Parathyroid adenoma (tissue), 2 donors: ENCODE results near the gene KCNJ6.

Experiments used
- H2AFZ ChIP-seq: fragments of 300-600 bp; sonication (generic); one replicate; pipeline ENCODE4 v1.7.0; 2017; ENCODE audit warnings: antibody characterized with exemption, mild to moderate bottlenecking
- H3K27ac ChIP-seq: fragments of 300-600 bp; sonication (generic); one replicate; pipeline ENCODE4 v1.7.0; 2017
- H3K27me3 ChIP-seq: fragments of 300-600 bp; sonication (generic); one replicate; pipeline ENCODE4 v1.7.0; 2017; ENCODE audit warnings: low read length; ENCODE audit not compliant: control insufficient read depth, insufficient read depth
- H3K36me3 ChIP-seq: fragments of 300-600 bp; sonication (generic); one replicate; pipeline ENCODE4 v1.7.0; 2017; ENCODE audit warnings: low read length; ENCODE audit not compliant: control insufficient read depth, insufficient read depth
- H3K4me1 ChIP-seq: fragments of 300-600 bp; sonication (generic); one replicate; pipeline ENCODE4 v1.7.0; 2017; ENCODE audit warnings: control low read depth
- H3K4me2 ChIP-seq: fragments of 300-600 bp; sonication (generic); one replicate; pipeline ENCODE4 v1.7.0; 2017; ENCODE audit warnings: low read length
- H3K4me3 ChIP-seq: fragments of 300-600 bp; sonication (generic); one replicate; pipeline ENCODE4 v1.7.0; 2017; ENCODE audit warnings: low read depth, low read length
- H3K79me2 ChIP-seq: fragments of 300-600 bp; sonication (generic); one replicate; pipeline ENCODE4 v1.7.0; 2017; ENCODE audit warnings: control low read depth
- H3K9ac ChIP-seq: fragments of 300-600 bp; sonication (generic); one replicate; pipeline ENCODE4 v1.7.0; 2017; ENCODE audit warnings: mild to moderate bottlenecking
- H3K9me3 ChIP-seq: fragments of 300-600 bp; sonication (generic); one replicate; pipeline ENCODE4 v1.7.0; 2017; ENCODE audit warnings: low read length; ENCODE audit not compliant: control insufficient read depth
- CTCF ChIP-seq: fragments of 300-600 bp; sonication (generic); IDR thresholded peaks from one replicate; pipeline ENCODE4 v1.7.0; 2017; ENCODE audit warnings: antibody characterized with exemption, mild to moderate bottlenecking
- donor health status: primary hyperparathyroidism.

KCNJ6 gene

DNA sequence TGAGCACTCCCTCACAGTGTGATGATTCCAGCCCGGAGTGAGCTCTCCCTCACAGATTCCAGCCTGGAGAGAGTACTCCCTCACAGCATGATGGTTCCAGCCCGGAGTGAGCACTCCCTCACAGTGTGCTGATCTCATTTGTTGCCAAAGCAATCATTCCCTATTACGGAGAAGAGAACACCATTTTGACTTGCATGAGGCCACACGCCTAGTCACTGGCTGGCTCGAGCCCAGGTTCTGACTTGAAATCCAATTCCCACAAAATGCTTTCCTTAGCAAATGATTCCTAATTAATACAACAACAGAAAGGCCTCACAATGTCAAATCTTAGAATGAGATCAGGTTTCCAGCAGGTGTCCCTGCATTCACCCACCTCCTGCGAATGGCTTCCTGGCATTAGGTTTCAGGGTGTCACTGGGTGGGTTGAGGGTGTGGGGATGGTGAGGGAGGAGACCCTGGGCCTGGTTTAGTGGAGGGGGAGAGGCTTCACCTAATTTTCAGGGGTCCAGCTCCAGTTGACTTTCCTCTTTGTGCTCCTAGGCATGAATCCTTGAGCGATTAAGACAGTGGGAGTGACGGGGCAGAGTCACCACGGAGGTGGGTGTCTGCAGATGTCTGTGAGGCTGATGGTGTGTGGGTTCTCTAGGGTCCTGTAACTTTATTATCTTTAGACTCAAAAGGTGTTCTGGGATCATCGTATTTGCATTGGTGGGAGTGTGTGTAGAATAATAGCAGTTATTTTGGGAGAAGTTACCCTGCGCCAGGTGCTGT, 158.5 kb downstream of the KCNJ6 start:
- H3K9me3 ChIP-seq = no peaks in the 10 kb centered on the region
- H3K4me3 ChIP-seq = no peak overlapping the region
- peaks cover 21% of the 10 kb centered on the region for H3K4me1 ChIP-seq
- no peaks in the 10 kb centered on the region for H3K79me2 ChIP-seq
- no peak overlapping the region for H3K4me2 ChIP-seq
- H3K27ac ChIP-seq = no peak overlapping the region
- H3K27me3 ChIP-seq = no peaks in the 10 kb centered on the region
- no peak for TF ChIP-seq CTCF
- H3K9ac ChIP-seq = no peak overlapping the region
- no peak overlapping the region for H2AFZ ChIP-seq
- no peaks in the 10 kb centered on the region for H3K36me3 ChIP-seq

DNA sequence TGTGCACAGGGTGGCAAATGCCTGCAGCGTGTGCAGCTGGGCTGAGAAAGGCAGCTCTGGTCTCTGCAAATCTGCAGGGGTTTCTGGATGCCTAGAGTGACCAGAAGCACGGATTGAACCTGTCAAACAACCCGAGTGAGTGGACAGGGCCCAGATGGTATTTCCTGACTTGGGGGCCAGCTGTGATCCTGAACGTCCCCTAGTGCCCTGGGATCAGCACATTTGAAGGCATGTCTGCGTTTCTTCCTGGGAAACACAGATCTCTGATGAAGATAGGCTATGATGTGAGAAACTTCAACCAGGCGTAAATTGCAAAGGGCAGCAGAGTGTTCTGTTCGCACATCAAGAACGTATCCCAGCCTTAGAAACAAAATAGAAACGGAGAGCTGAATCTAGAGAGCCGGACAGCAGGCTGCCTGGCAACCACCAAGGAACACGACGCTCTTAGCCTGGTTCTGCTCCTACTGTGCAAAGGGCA, 163.1 kb downstream of the KCNJ6 start:
- Histone ChIP-seq H3K27me3 (no peaks in the 10 kb centered on the region), H3K4me2 (peak overlapping the region; percentile 41), H3K27ac (peak overlapping the region; percentile 90), H3K4me3 (no peak overlapping the region), H3K36me3 (no peaks in the 10 kb centered on the region), H3K79me2 (no peaks in the 10 kb centered on the region), H2AFZ (no peak overlapping the region), H3K9me3 (no peaks in the 10 kb centered on the region), H3K4me1 (peaks cover 35% of the 10 kb centered on the region), H3K9ac (no peak overlapping the region)
- no peak for TF ChIP-seq CTCF

DNA sequence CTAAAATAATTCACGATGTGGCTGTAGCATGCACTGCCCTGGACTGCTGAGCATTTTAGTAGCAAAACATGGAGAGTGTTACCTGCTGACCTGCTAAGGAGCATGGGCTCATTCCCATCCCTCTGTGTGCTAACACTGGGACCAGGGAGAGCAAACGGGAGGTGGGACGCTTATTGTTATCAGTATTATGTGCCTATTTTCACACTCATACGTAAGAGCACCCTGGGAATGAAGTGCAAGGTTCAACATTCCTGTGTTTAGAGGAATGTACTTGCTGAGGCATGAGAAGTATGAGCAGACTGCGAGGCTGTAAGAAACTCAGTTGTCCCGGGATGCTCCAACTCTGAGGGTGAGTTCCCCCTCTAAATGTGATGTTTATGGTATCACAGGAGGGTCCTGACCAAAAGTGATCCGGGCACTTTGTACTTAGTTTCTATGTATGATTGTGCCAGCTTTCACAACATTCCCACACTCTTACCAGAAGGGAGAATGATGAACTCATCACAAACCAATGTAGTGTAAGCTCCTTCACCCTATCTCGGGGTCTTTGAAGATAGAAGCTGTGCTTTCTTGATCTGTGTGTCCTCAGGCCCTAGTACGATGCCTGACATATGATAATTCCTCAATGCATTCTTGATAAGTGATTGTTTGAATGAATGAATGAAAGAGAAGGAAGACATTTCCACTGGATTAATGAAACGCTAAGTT, 164.8 kb downstream of the KCNJ6 start:
- no peak overlapping the region for H3K4me3 ChIP-seq
- H3K9me3 ChIP-seq = no peaks in the 10 kb centered on the region
- H3K36me3 ChIP-seq = no peaks in the 10 kb centered on the region
- no peaks in the 10 kb centered on the region for H3K79me2 ChIP-seq
- no peaks in the 10 kb centered on the region for H3K27me3 ChIP-seq
- H3K4me2 ChIP-seq = no peak overlapping the region
- H3K9ac ChIP-seq = no peak overlapping the region
- TF ChIP-seq CTCF = no peak
- no peak overlapping the region for H3K27ac ChIP-seq
- peaks cover 35% of the 10 kb centered on the region for H3K4me1 ChIP-seq
- H2AFZ ChIP-seq = no peak overlapping the region

DNA sequence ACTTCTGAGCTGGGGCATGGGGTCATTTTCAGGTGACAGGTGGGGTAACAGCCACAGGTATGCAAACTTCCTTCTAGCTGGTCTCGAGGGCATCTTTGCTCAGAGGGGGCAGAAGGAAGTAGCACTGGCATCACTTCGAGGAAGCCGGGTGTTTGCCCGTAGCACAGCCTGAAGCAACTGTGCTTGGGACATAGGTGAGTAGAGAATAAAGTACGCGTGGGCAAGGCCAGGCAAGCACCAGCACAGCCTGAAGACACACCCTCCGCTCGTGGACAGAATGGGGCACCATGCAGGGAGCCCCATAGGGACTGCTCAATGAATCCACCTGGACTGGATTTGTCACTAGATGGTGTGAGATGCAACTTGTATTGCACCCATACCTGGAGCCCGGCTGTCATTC, 167.1 kb downstream of the KCNJ6 start:
- no peaks in the 10 kb centered on the region for H3K36me3 ChIP-seq
- H3K9me3 ChIP-seq = no peaks in the 10 kb centered on the region
- TF ChIP-seq CTCF = no peak
- H3K79me2 ChIP-seq = no peaks in the 10 kb centered on the region
- no peak overlapping the region for H3K27ac ChIP-seq
- H3K27me3 ChIP-seq = no peaks in the 10 kb centered on the region
- H3K4me1 ChIP-seq = peaks cover 22% of the 10 kb centered on the region
- no peak overlapping the region for H3K4me2 ChIP-seq
- H2AFZ ChIP-seq = no peak overlapping the region
- H3K9ac ChIP-seq = no peak overlapping the region
- no peak overlapping the region for H3K4me3 ChIP-seq
